Lung (tissue), 12 donors: ENCODE results near the gene GAPDH. TPM values are rescaled to one million over a fixed set of nuclear protein-coding genes. Genes with fewer than 3 reads are reported as not detected.
A peak's percentile ranks its signal among the peaks of the same experiment; 100 is the strongest.
"Not testable (repeated sequence)": the region's sequence is repeated elsewhere in the genome, so short reads cannot be mapped to it uniquely, and the experiment has no call there.

Experiments
- ATAC-seq: fragments of 200-7000 bp; cut with Tn5 transposase; one replicate; pipeline ENCODE4 v1.9.1; 2020; ENCODE audit warnings: moderate number of reproducible peaks; ENCODE audit not compliant: insufficient read depth, low FRiP score
- DNase-seq, 3 donors: peaks; one replicate each; pipeline ENCODE4 v3.0.0-alpha.2; 2013 to 2017
- H3K27ac ChIP-seq, 2 donors: one replicate each; pipeline ENCODE4 v1.5.1; 2013; ENCODE audit warnings: mild to moderate bottlenecking in 2 of 2, moderate library complexity in 2 of 2, control low read depth in 1 of 2, inconsistent platforms in 1 of 2, low read depth in 1 of 2, low read length in 1 of 2
- H3K27me3 ChIP-seq, 3 donors: one replicate each; pipeline ENCODE4 v1.5.1; 2013; ENCODE audit warnings: low read length in 2 of 3; ENCODE audit not compliant: control insufficient read depth in 3 of 3, insufficient read depth in 3 of 3
- H3K36me3 ChIP-seq, 4 donors: one replicate each; pipeline ENCODE4 v1.5.1; 2013; ENCODE audit warnings: low read length in 4 of 4, mild to moderate bottlenecking in 1 of 4, moderate library complexity in 1 of 4; ENCODE audit not compliant: control insufficient read depth in 4 of 4, insufficient read depth in 4 of 4
- H3K4me1 ChIP-seq, 5 donors: one replicate each; pipeline ENCODE4 v1.5.1; 2013; ENCODE audit warnings: low read length in 5 of 5, mild to moderate bottlenecking in 2 of 5, moderate library complexity in 1 of 5; ENCODE audit not compliant: control insufficient read depth in 5 of 5, insufficient read depth in 5 of 5
- H3K4me3 ChIP-seq: one replicate; pipeline ENCODE4 v1.5.1; 2013; ENCODE audit warnings: mild to moderate bottlenecking, control low read depth, moderate library complexity
- H3K9ac ChIP-seq, 2 donors: one replicate each; pipeline ENCODE4 v1.5.1; 2013; ENCODE audit warnings: low read length in 2 of 2, control low read depth in 1 of 2; ENCODE audit not compliant: insufficient read depth in 1 of 2
- H3K9me3 ChIP-seq, 4 donors: one replicate each; pipeline ENCODE4 v1.5.1; 2013; ENCODE audit warnings: low read length in 3 of 4, mild to moderate bottlenecking in 1 of 4, moderate library complexity in 1 of 4; ENCODE audit not compliant: control insufficient read depth in 4 of 4, insufficient read depth in 3 of 4
- WGBS, 2 donors: extraction: QIAGEN DNeasy Blood & Tissue Kit; methylation state at CpG; one replicate each; pipeline ENCODE4 v1.1.7; 2013; 5-methylcytosine and 5-hydroxymethylcytosine counted together
- polyA plus RNA-seq, 2 donors: library from polyadenylated mRNA; stranded (reverse); fragments of 200-250 nt; gene quantifications; one replicate each; pipeline ENCODE4 v1.2.1, GENCODE V29; 2013
- total RNA-seq, 2 donors: library from RNA; depleted of rRNA in 1 of 2; stranded (reverse); fragments of >200 nt in 1 of 2; gene quantifications; one replicate each; pipeline ENCODE4 v1.2.1, GENCODE V29; 2014 to 2021
- TF ChIP-seq, protein P1 (sequence below): IDR thresholded peaks from 2 replicates; pipeline ENCODE4 v1.5.1; 2012; ENCODE audit warnings: mild to moderate bottlenecking; ENCODE audit errors: control extremely low read depth, extremely low read depth
- donor health status: control.
- donor health status: control.
- donor health status: Bipolar disorder and iron deficiency.
- donor health status: healthy.
- donor health status: DM: yes; HTN: yes; CAD: no.

GAPDH gene
- total and polyA plus RNA-seq, 4 donors, result 843 to 3,540 (median 1,694) TPM

DNA sequence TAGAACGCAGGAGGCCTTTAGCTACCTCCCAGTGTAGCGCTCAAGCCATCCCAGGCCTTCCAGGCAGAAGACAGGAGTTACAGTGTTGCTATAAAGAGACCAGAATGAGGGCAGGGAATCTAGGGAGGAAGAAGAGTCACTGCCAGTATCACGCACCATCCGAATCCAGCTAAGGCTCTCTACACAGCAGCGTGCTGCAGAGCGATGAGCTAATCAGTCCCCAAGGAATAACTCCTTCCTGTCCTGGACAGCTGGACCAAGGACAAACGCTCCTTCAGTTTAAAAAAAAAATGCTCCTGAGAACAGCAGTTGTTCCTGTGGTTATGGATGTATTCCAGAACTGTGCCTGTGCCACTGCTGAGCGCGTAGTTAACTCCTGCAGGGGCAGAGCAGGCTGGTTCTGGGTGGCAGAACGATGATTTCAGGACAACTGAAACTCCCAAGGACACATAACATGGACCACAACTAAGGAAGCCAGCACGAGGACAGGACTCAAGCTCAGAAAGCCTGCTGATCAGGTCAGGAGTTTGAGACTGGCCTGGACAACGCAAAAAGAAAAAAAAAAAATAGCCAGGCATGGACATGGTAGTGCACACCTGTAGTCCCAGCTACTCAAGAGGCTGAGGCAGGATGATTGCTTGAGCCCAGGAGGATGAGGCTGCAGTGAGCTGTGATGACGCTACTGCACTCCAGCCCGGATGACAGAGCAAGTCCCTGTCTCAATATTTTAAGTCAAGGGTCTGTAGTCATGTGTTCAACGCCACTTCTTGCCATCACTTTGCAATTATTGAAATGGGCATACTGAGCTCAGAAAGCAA lies 18.9 kb downstream of the GAPDH start:
- TF ChIP-seq, protein P1, sequence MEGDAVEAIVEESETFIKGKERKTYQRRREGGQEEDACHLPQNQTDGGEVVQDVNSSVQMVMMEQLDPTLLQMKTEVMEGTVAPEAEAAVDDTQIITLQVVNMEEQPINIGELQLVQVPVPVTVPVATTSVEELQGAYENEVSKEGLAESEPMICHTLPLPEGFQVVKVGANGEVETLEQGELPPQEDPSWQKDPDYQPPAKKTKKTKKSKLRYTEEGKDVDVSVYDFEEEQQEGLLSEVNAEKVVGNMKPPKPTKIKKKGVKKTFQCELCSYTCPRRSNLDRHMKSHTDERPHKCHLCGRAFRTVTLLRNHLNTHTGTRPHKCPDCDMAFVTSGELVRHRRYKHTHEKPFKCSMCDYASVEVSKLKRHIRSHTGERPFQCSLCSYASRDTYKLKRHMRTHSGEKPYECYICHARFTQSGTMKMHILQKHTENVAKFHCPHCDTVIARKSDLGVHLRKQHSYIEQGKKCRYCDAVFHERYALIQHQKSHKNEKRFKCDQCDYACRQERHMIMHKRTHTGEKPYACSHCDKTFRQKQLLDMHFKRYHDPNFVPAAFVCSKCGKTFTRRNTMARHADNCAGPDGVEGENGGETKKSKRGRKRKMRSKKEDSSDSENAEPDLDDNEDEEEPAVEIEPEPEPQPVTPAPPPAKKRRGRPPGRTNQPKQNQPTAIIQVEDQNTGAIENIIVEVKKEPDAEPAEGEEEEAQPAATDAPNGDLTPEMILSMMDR, result no peak
- Histone ChIP-seq H3K4me3 (no peak overlapping the region), H3K27ac (peak overlapping the region; percentile 79 to 87), H3K27me3 (no peaks in the 10 kb centered on the region), H3K9ac (peak overlapping the region in 1 of 2 donors; percentile 11), H3K4me1 (peaks cover 5 to 28% (median 14%) of the 10 kb centered on the region in 5 donors), H3K9me3 (peaks cover 0 to 2% (median 0%) of the 10 kb centered on the region in 4 donors), H3K36me3 (peaks cover 0 to 20% (median 10%) of the 10 kb centered on the region in 4 donors)
- WGBS, 2 donors, result 50 to 56% methylated on average over 15 of the region's 15 CpGs
- ATAC-seq (no peak), DNase-seq (peak in 2 of 3 donors; percentile 16 to 62)

DNA sequence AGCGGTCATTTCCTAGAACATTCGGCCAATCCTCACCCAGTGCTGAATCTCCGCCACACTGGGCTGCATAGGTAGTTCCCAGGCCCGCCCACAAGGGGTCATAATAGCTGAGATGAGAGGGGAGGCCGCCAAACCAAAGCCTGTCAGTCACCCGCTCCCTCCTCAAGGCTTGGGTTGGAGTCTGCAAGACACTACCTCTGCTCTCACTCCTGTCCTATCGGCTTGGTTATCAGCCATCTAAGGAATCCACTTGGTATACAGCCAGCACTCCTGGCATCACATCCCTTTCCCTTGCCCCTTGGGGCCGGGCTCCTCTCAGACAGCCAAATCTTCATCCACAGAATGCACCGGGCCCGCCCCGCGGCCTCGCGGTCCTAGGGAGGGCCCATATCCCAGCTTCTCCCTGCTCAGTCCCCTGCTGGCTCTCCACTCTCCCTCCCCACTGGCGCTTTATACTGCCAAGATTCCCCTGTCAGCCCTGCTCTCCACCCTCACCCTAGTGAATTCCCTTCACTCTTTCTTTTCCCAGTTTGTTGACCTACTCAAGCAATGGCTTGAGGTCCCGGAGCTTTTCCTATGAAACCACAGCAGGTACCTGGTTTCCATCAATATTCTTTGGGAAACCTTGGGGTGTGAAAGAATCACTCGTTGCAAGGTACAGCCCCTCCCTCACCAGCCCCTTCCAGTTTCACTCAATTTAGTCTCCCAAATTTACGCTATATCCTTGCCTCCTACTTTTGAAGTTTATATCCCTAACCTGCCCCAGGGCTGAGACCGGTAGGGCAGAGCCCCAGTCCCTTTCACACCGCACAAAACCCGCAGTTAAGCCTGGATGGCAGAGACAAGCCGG lies 20.1 kb downstream of the GAPDH start:
- 26 to 27% methylated on average over 21 to 22 of the region's 22 CpGs for WGBS, 2 donors
- Histone ChIP-seq H3K27ac (peak overlapping the region; percentile 30 to 68), H3K9ac (no peak overlapping the region), H3K4me3 (peak overlapping the region; percentile 88), H3K27me3 (no peaks in the 10 kb centered on the region), H3K4me1 (peaks cover 5 to 28% (median 14%) of the 10 kb centered on the region in 5 donors), H3K9me3 (no peaks in the 10 kb centered on the region), H3K36me3 (peaks cover 1 to 13% (median 8%) of the 10 kb centered on the region in 4 donors)
- DNase-seq, result peak; percentile 75 to 81 (median 78)
- TF ChIP-seq, protein P1, result no peak
- no peak for ATAC-seq

DNA sequence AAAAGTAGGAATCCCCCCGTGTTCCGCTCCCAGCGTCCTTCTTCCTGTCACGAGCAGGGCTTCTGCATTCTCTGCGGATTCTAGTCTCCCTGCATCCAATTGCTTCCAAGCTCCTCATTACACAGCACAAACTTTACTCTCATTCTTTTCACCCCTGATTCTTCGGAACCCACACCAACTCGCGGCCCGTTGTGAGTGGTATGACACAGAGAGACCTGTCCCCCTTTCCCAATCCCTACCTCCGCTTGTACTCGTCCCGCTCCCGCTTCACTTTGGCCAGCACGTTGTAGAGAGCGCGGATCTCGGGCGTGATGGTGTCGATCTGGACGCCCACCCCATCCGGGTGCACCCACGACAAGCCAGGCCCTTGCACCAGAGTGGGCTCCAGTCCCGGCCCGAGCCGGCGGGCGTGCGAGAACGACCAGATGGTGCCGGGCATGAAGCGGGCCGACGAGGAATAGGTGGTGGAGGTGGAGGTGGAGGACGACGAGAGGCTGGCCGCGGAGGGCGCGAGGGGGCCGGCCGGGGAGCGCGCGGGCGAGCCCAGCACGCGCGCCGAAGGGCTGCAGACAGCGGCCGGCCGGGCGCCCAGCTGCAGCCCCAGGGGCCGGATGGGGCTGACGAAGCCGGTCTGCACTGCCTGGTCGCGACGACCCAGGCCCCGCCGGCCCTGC lies 20.8 kb downstream of the GAPDH start:
- WGBS, 2 donors, result 5 to 15% methylated on average over 47 to 61 of the region's 61 CpGs
- H3K27me3 ChIP-seq, result no peaks in the 10 kb centered on the region
- peaks cover 5 to 28% (median 14%) of the 10 kb centered on the region in 5 donors for H3K4me1 ChIP-seq
- no peak overlapping the region for H3K9ac ChIP-seq
- ATAC-seq (no peak), DNase-seq (no peak)
- peak overlapping the region; percentile 88 for H3K4me3 ChIP-seq
- TF ChIP-seq, protein P1, result no peak
- peaks cover 9 to 17% (median 14%) of the 10 kb centered on the region in 4 donors for H3K36me3 ChIP-seq
- H3K27ac ChIP-seq, result peak overlapping the region; percentile 61 to 68
- H3K9me3 ChIP-seq, result no peaks in the 10 kb centered on the region

DNA sequence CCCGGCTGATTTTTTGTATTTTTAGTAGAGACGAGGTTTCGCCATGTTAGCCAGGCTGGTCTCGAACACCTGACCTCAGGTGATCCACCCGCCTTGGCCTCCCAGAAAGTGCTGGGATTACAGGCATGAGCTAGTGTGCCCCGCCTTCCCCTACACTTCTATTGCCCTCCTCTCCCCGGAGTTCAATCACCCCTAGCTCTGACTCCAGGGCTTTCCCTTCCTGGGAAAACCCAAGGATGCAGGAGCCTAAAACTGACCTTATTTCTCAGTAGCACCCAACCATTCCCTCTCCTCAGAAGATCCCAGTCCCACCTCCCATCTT lies 22.1 kb downstream of the GAPDH start:
- Histone ChIP-seq H3K36me3 (peaks cover 20 to 29% (median 26%) of the 10 kb centered on the region in 4 donors), H3K4me1 (peaks cover 5 to 28% (median 14%) of the 10 kb centered on the region in 5 donors)
- WGBS, 2 donors, result 87 to 92% methylated on average over 7 of the region's 7 CpGs
- not testable (repeated sequence) for DNase-seq, H3K27me3 ChIP-seq, H3K9ac ChIP-seq, H3K4me3 ChIP-seq, ATAC-seq, H3K27ac ChIP-seq, H3K9me3 ChIP-seq
